GM21528 (cell line): ENCODE data around the gene FSIP1.

ENCODE experiments used
- ATAC-seq: cut with Tn5 transposase; IDR thresholded peaks from one replicate; pipeline ENCODE4 v1.9.1; 2021; ENCODE audit warnings: mild to moderate bottlenecking, moderate library complexity; ENCODE audit not compliant: unreplicated experiment, low FRiP score

FSIP1 gene

GRCh38 chr15:39627451-39628143 lies 155.0 kb downstream of the FSIP1 start:
- no peak for ATAC-seq

GRCh38 chr15:39625856-39626255 lies 156.8 kb downstream of the FSIP1 start:
- ATAC-seq = no peak

- ATAC-seq = no peak
Measured at GRCh38 chr15:39625451-39625850, 157.2 kb downstream of the FSIP1 start.

GRCh38 chr15:39624806-39625205 lies 157.8 kb downstream of the FSIP1 start:
- no peak for ATAC-seq

GRCh38 chr15:39623529-39623931 lies 159.1 kb downstream of the FSIP1 start:
- peak; percentile 85 for ATAC-seq

GRCh38 chr15:39622660-39623516 lies 159.8 kb downstream of the FSIP1 start:
- ATAC-seq = no peak

- ATAC-seq = no peak
Measured at GRCh38 chr15:39621976-39622375, 160.7 kb downstream of the FSIP1 start.

GRCh38 chr15:39621210-39621609 lies 161.4 kb downstream of the FSIP1 start:
- no peak for ATAC-seq

- ATAC-seq = no peak
Measured at GRCh38 chr15:39618063-39618823, 164.4 kb downstream of the FSIP1 start.

- no peak for ATAC-seq
Measured at GRCh38 chr15:39616731-39617455, 165.7 kb downstream of the FSIP1 start.

- ATAC-seq = no peak
Measured at GRCh38 chr15:39613861-39614260, 168.8 kb downstream of the FSIP1 start.

GRCh38 chr15:39613271-39613670 lies 169.4 kb downstream of the FSIP1 start:
- no peak for ATAC-seq

- no peak for ATAC-seq
Measured at GRCh38 chr15:39610665-39611064, 172.0 kb downstream of the FSIP1 start.

GRCh38 chr15:39609166-39609916 lies 173.3 kb downstream of the FSIP1 start:
- no peak for ATAC-seq

- ATAC-seq = no peak
Measured at GRCh38 chr15:39608185-39609139, 174.2 kb downstream of the FSIP1 start.

GRCh38 chr15:39605146-39605545 lies 177.5 kb downstream of the FSIP1 start:
- no peak for ATAC-seq

GRCh38 chr15:39602143-39602542 lies 180.5 kb downstream of the FSIP1 start:
- ATAC-seq = no peak

- no peak for ATAC-seq
Measured at GRCh38 chr15:39599871-39600270, 182.8 kb downstream of the FSIP1 start.
